ENCODE results near the gene NR3C2.

- no peak for TF ChIP-seq CTCF (IDR thresholded peaks at IDR 0.05)
- TF ChIP-seq POLR2A (IDR thresholded peaks at IDR 0.05), result no peak
Observed at GRCh38 chr4:148367756-148368155, 74.5 kb downstream of the NR3C2 start.

Measured in stomach (tissue), 4 donors.